Stomach (tissue), 9 donors: ENCODE data around the gene CYCS. TPM values are rescaled to one million over a fixed set of nuclear protein-coding genes. Genes with fewer than 3 reads are reported as not detected.

Source experiments
- DNase-seq, 2 donors: peaks; one replicate each; pipeline versions ENCODE4 v3.0.0 to v3.0.0-alpha.2; 2013 to 2019
- H3K27ac ChIP-seq, 5 donors: fragments of 200-600 bp in 4 of 5; sonication (generic) in 4 of 5; one replicate each; pipeline ENCODE4 v1.5.1; 2013 to 2019; ENCODE audit warnings: mild to moderate bottlenecking in 1 of 5, moderate library complexity in 1 of 5
- H3K27me3 ChIP-seq, 3 donors: fragments of 200-600 bp; sonication (generic); one replicate each; pipeline ENCODE4 v1.5.1; 2017 to 2019; ENCODE audit warnings: mixed run types in 1 of 3
- H3K36me3 ChIP-seq, 4 donors: fragments of 200-600 bp; sonication (generic); 1 replicate in 3 of 4; 2 replicates in 1 of 4; pipeline ENCODE4 v1.5.1; 2016 to 2019
- H3K4me1 ChIP-seq, 4 donors: fragments of 200-600 bp; sonication (generic); one replicate each; pipeline ENCODE4 v1.5.1; 2016 to 2019
- H3K4me3 ChIP-seq, 4 donors: fragments of 200-600 bp; sonication (generic) in 3 of 4; one replicate each; pipeline ENCODE4 v1.5.1; 2016 to 2019; ENCODE audit warnings: mild to moderate bottlenecking in 1 of 4
- H3K9me3 ChIP-seq, 4 donors: fragments of 200-600 bp; sonication (generic); one replicate each; pipeline ENCODE4 v1.5.1; 2016 to 2019
- CTCF ChIP-seq, 7 experiments: fragments of 450-650 bp in 4 of 7; fragments of 200-600 bp in 3 of 7; sonication (generic) in 3 of 7; IDR thresholded peaks; one replicate each; pipeline ENCODE4 v1.5.1; 2016 to 2019; ENCODE audit warnings: antibody characterized with exemption in 7 of 7, control low read depth in 2 of 7, mild to moderate bottlenecking in 1 of 7
- EP300 ChIP-seq: sonication (generic); formaldehyde crosslinking; IDR thresholded peaks from one replicate; pipeline ENCODE4 v1.6.1; 2017; ENCODE audit warnings: antibody characterized with exemption
- POLR2A ChIP-seq, 4 donors: fragments of 450-650 bp; IDR thresholded peaks; one replicate each; pipeline ENCODE4 v1.6.1; 2016; ENCODE audit warnings: antibody characterized with exemption in 4 of 4, control low read depth in 2 of 4, mild to moderate bottlenecking in 1 of 4, moderate library complexity in 1 of 4
- POLR2AphosphoS5 ChIP-seq, 3 donors: sonication (generic); formaldehyde crosslinking; IDR thresholded peaks; one replicate each; pipeline ENCODE4 v1.6.1; 2016; ENCODE audit warnings: antibody characterized with exemption in 3 of 3
- WGBS, 5 donors: extraction: QIAGEN DNeasy Blood & Tissue Kit in 3 of 5; methylation state at CpG; one replicate each; pipeline versions ENCODE4 v1.1.5 to v1.1.7; 2013 to 2018; 5-methylcytosine and 5-hydroxymethylcytosine counted together
- intact Hi-C: fragments of 100-400 bp; cut with DNase I; formaldehyde crosslinking; loops from one replicate; pipeline ENCODE4 v1.15.1; 2023; ENCODE audit warnings: low total_unique reads
- polyA plus RNA-seq, 3 donors: library from polyadenylated mRNA; stranded (reverse); fragments of 200-250 nt; gene quantifications; one replicate each; pipeline ENCODE4 v1.2.3, GENCODE V29; 2013
- total RNA-seq, 5 donors: library from RNA; depleted of rRNA; stranded (reverse); fragments of >200 nt; gene quantifications; one replicate each; pipeline versions ENCODE4 v1.1.0 to v1.2.3, GENCODE V29; 2014 to 2016
- donor health status: healthy with polysubstance abuse.
- donor health status: Bipolar disorder and iron deficiency.
- donor health status: healthy.

CYCS gene
- total and polyA plus RNA-seq, 8 donors: 34.5 to 124 (median 67.7) TPM

- Histone ChIP-seq H3K27ac (no peak overlapping the region), H3K9me3 (no peaks in the 10 kb centered on the region), H3K4me3 (no peak overlapping the region), H3K27me3 (no peaks in the 10 kb centered on the region), H3K4me1 (no peaks in the 10 kb centered on the region), H3K36me3 (no peaks in the 10 kb centered on the region)
- TF ChIP-seq CTCF (IDR thresholded peaks at IDR 0.05): no peak
- no peak for TF ChIP-seq POLR2A (IDR thresholded peaks at IDR 0.05)
- no peak for TF ChIP-seq POLR2AphosphoS5 (IDR thresholded peaks at IDR 0.05)
- TF ChIP-seq EP300: no peak
- intact Hi-C loops: no loop called here
- WGBS, 5 donors: 36 to 80% (median 70%) methylated on average over 3 of the region's 3 CpGs
- no peak for DNase-seq
Measured at GRCh38 chr7:25109276-25109675, 15.8 kb downstream of the CYCS start.

DNA sequence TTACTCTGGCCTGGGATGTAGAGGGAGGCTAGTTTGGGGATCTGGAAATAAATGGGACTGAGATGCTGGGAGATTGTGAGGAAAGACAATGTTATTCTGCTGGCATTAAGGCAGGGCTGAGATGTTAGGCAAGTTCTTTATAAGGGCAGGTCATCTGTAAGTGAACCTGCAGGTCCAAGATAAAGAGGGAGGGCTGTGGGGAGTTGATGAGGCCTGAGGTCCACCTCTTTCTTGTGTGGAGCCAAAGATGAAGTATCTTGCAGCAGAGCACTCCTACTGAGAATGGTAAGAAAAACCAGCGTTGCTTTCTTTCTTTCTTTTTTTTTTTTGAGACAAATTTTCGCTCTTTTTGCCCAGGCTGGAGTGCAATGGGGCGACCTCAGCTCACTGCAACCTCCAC, 19.1 kb downstream of the CYCS start:
- no peak for TF ChIP-seq EP300
- TF ChIP-seq CTCF (IDR thresholded peaks at IDR 0.05): no peak
- no peak for TF ChIP-seq POLR2A (IDR thresholded peaks at IDR 0.05)
- TF ChIP-seq POLR2AphosphoS5 (IDR thresholded peaks at IDR 0.05): no peak
- DNase-seq: no peak
- 72 to 92% (median 89%) methylated on average over 3 of the region's 3 CpGs for WGBS, 5 donors
- H3K9me3 ChIP-seq: no peaks in the 10 kb centered on the region
- no peak overlapping the region for H3K27ac ChIP-seq
- intact Hi-C loops: no loop called here
- H3K27me3 ChIP-seq: no peaks in the 10 kb centered on the region
- no peaks in the 10 kb centered on the region for H3K4me1 ChIP-seq
- no peak overlapping the region for H3K4me3 ChIP-seq
- H3K36me3 ChIP-seq: no peaks in the 10 kb centered on the region

GRCh38 chr7:25103773-25104172, 21.3 kb downstream of the CYCS start:
- intact Hi-C loops: no loop called here
- WGBS, 5 donors: 76 to 88% (median 84%) methylated on average over 5 of the region's 5 CpGs
- TF ChIP-seq CTCF (IDR thresholded peaks at IDR 0.05) (no peak), POLR2AphosphoS5 (IDR thresholded peaks at IDR 0.05) (no peak), EP300 (no peak), POLR2A (IDR thresholded peaks at IDR 0.05) (no peak)
- H3K9me3 ChIP-seq: no peaks in the 10 kb centered on the region
- DNase-seq: no peak
- H3K4me3 ChIP-seq: no peak overlapping the region
- H3K36me3 ChIP-seq: no peaks in the 10 kb centered on the region
- H3K27me3 ChIP-seq: peaks cover 0 to 4% (median 0%) of the 10 kb centered on the region in 3 donors
- no peaks in the 10 kb centered on the region for H3K4me1 ChIP-seq
- H3K27ac ChIP-seq: no peak overlapping the region

DNA sequence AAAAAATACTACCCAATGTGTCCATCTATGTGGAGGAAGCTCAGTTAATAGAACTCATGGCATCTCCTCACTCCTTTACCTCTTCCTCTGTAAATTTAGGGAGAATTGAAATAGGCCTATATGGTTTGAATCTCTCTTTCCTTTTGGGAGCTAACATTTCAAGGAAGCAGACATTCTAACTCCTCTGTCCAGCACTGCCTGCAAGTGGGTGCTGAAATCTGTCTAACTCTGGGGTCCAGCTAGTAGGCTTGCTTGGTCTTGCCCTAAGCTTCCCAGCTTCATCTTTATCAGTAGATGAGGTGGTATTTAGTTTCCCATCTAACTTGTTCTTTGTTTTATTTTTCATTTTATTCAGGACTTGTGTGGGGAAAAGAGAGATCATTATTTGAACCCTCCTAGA, 23.2 kb downstream of the CYCS start:
- intact Hi-C loops: no loop called here
- no peak overlapping the region for H3K27ac ChIP-seq
- TF ChIP-seq CTCF (IDR thresholded peaks at IDR 0.05) (no peak), POLR2AphosphoS5 (IDR thresholded peaks at IDR 0.05) (no peak), EP300 (no peak), POLR2A (IDR thresholded peaks at IDR 0.05) (no peak)
- DNase-seq: no peak
- no peak overlapping the region for H3K4me3 ChIP-seq
- H3K27me3 ChIP-seq: peaks cover 0 to 7% (median 0%) of the 10 kb centered on the region in 3 donors
- no peaks in the 10 kb centered on the region for H3K9me3 ChIP-seq
- no peaks in the 10 kb centered on the region for H3K4me1 ChIP-seq
- H3K36me3 ChIP-seq: no peaks in the 10 kb centered on the region
